Keratinocyte (primary cell): ENCODE data around the gene MLF1. TPM values are rescaled to one million over a fixed set of nuclear protein-coding genes. Genes with fewer than 3 reads are reported as not detected.

Experiments
- DNase-seq: peaks from one replicate; pipeline ENCODE4 v3.0.0-alpha.2; 2011; ENCODE audit warnings: low read depth, missing footprints, low spot score
- FAIRE-seq: peaks from 2 replicates; lab custom pipeline; 2011; peaks lifted over from hg19 to GRCh38; lab: Jason Lieb, UNC
- H2AFZ ChIP-seq: 2 replicates; pipeline ENCODE4 v1.6.0; 2012; ENCODE audit warnings: low read length, control low read depth, inconsistent platforms; ENCODE audit not compliant: control insufficient read depth
- H3K27ac ChIP-seq: 2 replicates; pipeline ENCODE4 v1.5.1; 2011; ENCODE audit warnings: low read length; ENCODE audit not compliant: control insufficient read depth, insufficient read depth
- H3K27me3 ChIP-seq: 3 replicates; pipeline ENCODE4 v1.6.0; 2011; ENCODE audit warnings: low read length; ENCODE audit not compliant: control insufficient read depth, insufficient read depth; ENCODE audit errors: extremely low read depth
- H3K36me3 ChIP-seq, 2 experiments: 2 replicates in 1 of 2; 3 replicates in 1 of 2; pipeline ENCODE4 v1.5.1; 2011; ENCODE audit warnings: low read length in 2 of 2, mild to moderate bottlenecking in 1 of 2; ENCODE audit not compliant: control insufficient read depth in 2 of 2, insufficient read depth in 2 of 2; ENCODE audit errors: extremely low read depth in 1 of 2
- H3K4me1 ChIP-seq: 3 replicates; pipeline ENCODE4 v1.5.1; 2011; ENCODE audit warnings: low read length; ENCODE audit not compliant: control insufficient read depth, insufficient read depth; ENCODE audit errors: extremely low read depth
- H3K4me2 ChIP-seq: 3 replicates; pipeline ENCODE4 v1.6.0; 2011; ENCODE audit warnings: low read depth, low read length; ENCODE audit not compliant: control insufficient read depth, insufficient read depth; ENCODE audit errors: extremely low read depth
- H3K4me3 ChIP-seq, 3 experiments: fragments of 200-600 bp in 1 of 3; sonication (generic) in 1 of 3; 2 replicates in 2 of 3; 3 replicates in 1 of 3; pipeline ENCODE4 v1.5.1; 2011 to 2016; ENCODE audit warnings: low read length in 3 of 3, mild to moderate bottlenecking in 3 of 3, control low read depth in 2 of 3, inconsistent platforms in 1 of 3, low read depth in 1 of 3, mixed read lengths in 1 of 3, mixed run types in 1 of 3, moderate library complexity in 1 of 3; ENCODE audit not compliant: control insufficient read depth in 2 of 3, insufficient read depth in 2 of 3; ENCODE audit errors: extremely low read depth in 1 of 3
- H3K79me2 ChIP-seq: 2 replicates; pipeline ENCODE4 v1.6.0; 2012; ENCODE audit warnings: low read length; ENCODE audit not compliant: control insufficient read depth, insufficient read depth
- H3K9ac ChIP-seq: 3 replicates; pipeline ENCODE4 v1.6.0; 2011; ENCODE audit warnings: low read length; ENCODE audit not compliant: control insufficient read depth, insufficient read depth; ENCODE audit errors: extremely low read depth
- H3K9me1 ChIP-seq: 3 replicates; pipeline ENCODE4 v1.6.0; 2011; ENCODE audit warnings: low read length; ENCODE audit not compliant: control insufficient read depth, insufficient read depth; ENCODE audit errors: extremely low read depth
- H3K9me3 ChIP-seq: 2 replicates; pipeline ENCODE4 v1.5.1; 2012; ENCODE audit warnings: low read depth, low read length; ENCODE audit not compliant: control insufficient read depth
- H4K20me1 ChIP-seq: 3 replicates; pipeline ENCODE4 v1.6.0; 2011; ENCODE audit warnings: low read length; ENCODE audit not compliant: control insufficient read depth, insufficient read depth; ENCODE audit errors: extremely low read depth
- EZH2 ChIP-seq: IDR thresholded peaks from one replicate; pipeline ENCODE4 v1.6.1; 2012; ENCODE audit warnings: inconsistent platforms, mild to moderate bottlenecking, low read length, moderate library complexity
- dilution Hi-C: fragments of 300-500 bp; cut with MboI; formaldehyde crosslinking; loops from one replicate; pipeline ENCODE4 v1.7.0; 2020; ENCODE audit warnings: low sequenced_read_pairs; ENCODE audit not compliant: extremely low pct_ligation_motif_present
- polyA plus RNA-seq, 5 experiments: library from polyadenylated mRNA; depleted of rRNA in 3 of 5; stranded (reverse) in 3 of 5; stranded (forward) in 1 of 5; unstranded in 1 of 5; fragments of >200 nt; gene quantifications; 1 replicate in 1 of 5; 2 replicates in 3 of 5; 3 replicates in 1 of 5; pipeline versions ENCODE4 v1.2.1 to v1.2.3, GENCODE V29; 2011 to 2012; ENCODE audit warnings: missing spikeins in 2 of 5, low read depth in 1 of 5, low replicate concordance in 1 of 5
- TF ChIP-seq, protein P1 (sequence below), 3 experiments: IDR thresholded peaks in 1 of 3; conservative IDR thresholded peaks in 1 of 3; optimal IDR thresholded peaks in 1 of 3; 2 replicates in 2 of 3; 3 replicates in 1 of 3; pipeline versions ENCODE3 to v1.5.1; 2011; ENCODE audit warnings: low read length in 3 of 3, mild to moderate bottlenecking in 3 of 3, moderate library complexity in 2 of 3, control low read depth in 1 of 3, inconsistent platforms in 1 of 3; ENCODE audit not compliant: insufficient read depth in 2 of 3; ENCODE audit errors: extremely low read depth in 1 of 3

MLF1 gene
- polyA plus RNA-seq, 1 donor (not counting 4 experiments of a cell fraction or from before 2014, with no cell fraction given) = 11.8 TPM

DNA sequence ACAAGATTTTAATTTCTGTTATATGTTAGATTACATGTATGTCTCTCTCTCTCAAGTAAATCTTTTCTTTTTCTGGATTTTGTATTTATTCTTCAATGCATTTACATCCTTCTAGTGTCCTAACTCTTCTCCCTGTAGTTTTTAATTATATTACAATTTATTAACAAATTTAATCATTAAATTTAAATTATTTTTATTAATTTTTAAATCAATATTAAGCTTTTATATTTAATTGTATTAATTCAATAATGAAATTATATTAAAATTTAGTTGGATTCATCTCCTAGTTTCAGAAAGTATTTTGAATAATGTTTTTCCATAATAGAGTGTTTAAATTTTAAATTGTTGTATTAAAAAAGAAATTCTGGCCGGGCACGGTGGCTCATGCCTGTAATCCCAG lies 29.8 kb downstream of the MLF1 start:
- Histone ChIP-seq H3K36me3 (no peaks in the 10 kb centered on the region), H3K9ac (no peak overlapping the region), H3K4me2 (no peak overlapping the region), H2AFZ (no peak overlapping the region), H3K4me1 (no peaks in the 10 kb centered on the region), H3K4me3 (no peak overlapping the region), H3K27me3 (no peaks in the 10 kb centered on the region), H3K9me3 (no peaks in the 10 kb centered on the region), H3K79me2 (no peaks in the 10 kb centered on the region), H3K9me1 (no peaks in the 10 kb centered on the region), H4K20me1 (no peaks in the 10 kb centered on the region), H3K27ac (no peak overlapping the region)
- TF ChIP-seq, protein P1, sequence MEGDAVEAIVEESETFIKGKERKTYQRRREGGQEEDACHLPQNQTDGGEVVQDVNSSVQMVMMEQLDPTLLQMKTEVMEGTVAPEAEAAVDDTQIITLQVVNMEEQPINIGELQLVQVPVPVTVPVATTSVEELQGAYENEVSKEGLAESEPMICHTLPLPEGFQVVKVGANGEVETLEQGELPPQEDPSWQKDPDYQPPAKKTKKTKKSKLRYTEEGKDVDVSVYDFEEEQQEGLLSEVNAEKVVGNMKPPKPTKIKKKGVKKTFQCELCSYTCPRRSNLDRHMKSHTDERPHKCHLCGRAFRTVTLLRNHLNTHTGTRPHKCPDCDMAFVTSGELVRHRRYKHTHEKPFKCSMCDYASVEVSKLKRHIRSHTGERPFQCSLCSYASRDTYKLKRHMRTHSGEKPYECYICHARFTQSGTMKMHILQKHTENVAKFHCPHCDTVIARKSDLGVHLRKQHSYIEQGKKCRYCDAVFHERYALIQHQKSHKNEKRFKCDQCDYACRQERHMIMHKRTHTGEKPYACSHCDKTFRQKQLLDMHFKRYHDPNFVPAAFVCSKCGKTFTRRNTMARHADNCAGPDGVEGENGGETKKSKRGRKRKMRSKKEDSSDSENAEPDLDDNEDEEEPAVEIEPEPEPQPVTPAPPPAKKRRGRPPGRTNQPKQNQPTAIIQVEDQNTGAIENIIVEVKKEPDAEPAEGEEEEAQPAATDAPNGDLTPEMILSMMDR (optimal IDR thresholded peaks at IDR 0.05 in 1 of 3, IDR thresholded peaks at IDR 0.05 in 1 of 3, conservative IDR thresholded peaks at IDR 0.05 in 1 of 3; ENCODE audit: extremely low read depth in 1 of 3, insufficient read depth in 2 of 3, low read length in 3 of 3) = no peak
- no peak for TF ChIP-seq EZH2
- DNase-seq = no peak
- FAIRE-seq = no peak
- dilution Hi-C loops = no loop called here

- H3K9me3 ChIP-seq = no peaks in the 10 kb centered on the region
- no peaks in the 10 kb centered on the region for H3K27me3 ChIP-seq
- FAIRE-seq = no peak
- no peaks in the 10 kb centered on the region for H3K9me1 ChIP-seq
- no peak overlapping the region for H3K9ac ChIP-seq
- no peak overlapping the region for H3K27ac ChIP-seq
- no peaks in the 10 kb centered on the region for H4K20me1 ChIP-seq
- no peak for TF ChIP-seq EZH2
- TF ChIP-seq, protein P1 (optimal IDR thresholded peaks at IDR 0.05 in 1 of 3, IDR thresholded peaks at IDR 0.05 in 1 of 3, conservative IDR thresholded peaks at IDR 0.05 in 1 of 3; ENCODE audit: extremely low read depth in 1 of 3, insufficient read depth in 2 of 3, low read length in 3 of 3) = no peak
- H3K4me2 ChIP-seq = no peak overlapping the region
- no peaks in the 10 kb centered on the region for H3K79me2 ChIP-seq
- no peak overlapping the region for H2AFZ ChIP-seq
- no peak for DNase-seq
- no peaks in the 10 kb centered on the region for H3K4me1 ChIP-seq
- no peaks in the 10 kb centered on the region for H3K36me3 ChIP-seq
- H3K4me3 ChIP-seq = no peak overlapping the region
- dilution Hi-C loops = no loop called here
These were observed 31.2 kb downstream of the MLF1 start for GRCh38 chr3:158602227-158602626.
